Ishikawa (cell line): ENCODE results near the gene A3GALT2.

Experiments used
- CEBPB ChIP-seq: IDR thresholded peaks from 2 replicates; pipeline ENCODE4 v1.6.1; 2012
- CREB1 ChIP-seq: IDR thresholded peaks from 2 replicates; pipeline ENCODE4 v1.6.1; 2012; ENCODE audit warnings: low read depth
- EGR1 ChIP-seq: IDR thresholded peaks from 2 replicates; pipeline ENCODE4 v1.6.1; 2012
- EP300 ChIP-seq: IDR thresholded peaks from 2 replicates; pipeline ENCODE4 v1.6.1; 2012; ENCODE audit warnings: borderline replicate concordance
- FOXM1 ChIP-seq: IDR thresholded peaks from 2 replicates; pipeline ENCODE4 v1.6.1; 2012; ENCODE audit warnings: low read depth, borderline replicate concordance
- MAX ChIP-seq: IDR thresholded peaks from 2 replicates; pipeline ENCODE4 v1.6.1; 2012
- NFIC ChIP-seq: IDR thresholded peaks from 2 replicates; pipeline ENCODE4 v1.6.1; 2012
- RAD21 ChIP-seq: IDR thresholded peaks from 2 replicates; pipeline ENCODE4 v1.6.1; 2012; ENCODE audit warnings: low read depth
- TAF1 ChIP-seq: IDR thresholded peaks from 2 replicates; pipeline ENCODE4 v1.6.1; 2012; ENCODE audit warnings: low read depth, mild to moderate bottlenecking
- TCF12 ChIP-seq: IDR thresholded peaks from 2 replicates; pipeline ENCODE4 v1.6.1; 2012; ENCODE audit warnings: low read depth
- TEAD4 ChIP-seq: IDR thresholded peaks from 2 replicates; pipeline ENCODE4 v1.6.1; 2012
- USF1 ChIP-seq: IDR thresholded peaks from 2 replicates; pipeline ENCODE4 v1.6.1; 2012
- YY1 ChIP-seq: IDR thresholded peaks from 2 replicates; pipeline ENCODE4 v1.6.1; 2012; ENCODE audit warnings: low read depth
- ZBTB7A ChIP-seq: IDR thresholded peaks from 2 replicates; pipeline ENCODE4 v1.6.1; 2012; ENCODE audit warnings: low read depth
- TF ChIP-seq, protein P1 (sequence below): IDR thresholded peaks from 2 replicates; pipeline ENCODE4 v1.6.1; 2012; ENCODE audit warnings: low read depth, mild to moderate bottlenecking

The A3GALT2 gene

GRCh38 chr1:33294071-33295010, 26.6 kb downstream of the A3GALT2 start:
- no peak for TF ChIP-seq EGR1
- TF ChIP-seq YY1: no peak
- TF ChIP-seq USF1: no peak
- TF ChIP-seq EP300: no peak
- TF ChIP-seq CEBPB: no peak
- no peak for TF ChIP-seq TEAD4
- TF ChIP-seq RAD21: no peak
- TF ChIP-seq TAF1: no peak
- no peak for TF ChIP-seq ZBTB7A

DNA sequence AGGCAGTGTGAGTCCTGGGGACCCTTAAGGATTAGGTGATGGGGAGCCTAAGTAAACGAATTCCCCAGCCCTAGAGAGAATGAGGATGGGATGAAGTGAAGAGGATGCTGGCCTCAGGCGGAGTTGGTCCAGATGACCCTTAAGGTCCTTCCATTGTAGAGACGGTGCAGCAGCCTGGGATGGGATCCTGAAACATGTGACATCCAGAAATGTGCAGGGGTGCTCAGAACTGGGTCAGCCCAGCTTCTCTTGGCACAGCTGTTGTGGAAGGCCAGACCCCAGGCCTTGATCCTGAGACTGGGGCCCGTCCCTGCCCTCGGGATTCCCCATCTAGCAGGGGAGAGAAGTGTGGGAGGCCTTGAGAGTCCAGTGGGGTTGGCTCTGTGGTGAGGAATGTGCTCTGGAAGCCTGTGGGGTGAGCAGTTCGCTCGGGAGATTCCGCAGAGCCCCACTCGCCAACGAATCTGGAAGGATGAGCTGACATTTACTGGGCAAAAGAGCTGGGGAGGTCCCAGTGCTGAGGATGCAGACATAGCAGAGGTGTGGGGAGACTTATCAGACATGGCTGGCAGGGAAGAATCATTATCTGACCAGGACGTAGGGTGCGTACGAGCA, 28.1 kb downstream of the A3GALT2 start:
- TF ChIP-seq ZBTB7A: no peak

GRCh38 chr1:33289858-33290154, 31.1 kb downstream of the A3GALT2 start:
- TF ChIP-seq FOXM1 (no peak), EP300 (no peak), CREB1 (no peak), TEAD4 (no peak), TAF1 (no peak), MAX (no peak), ZBTB7A (no peak), EGR1 (no peak), NFIC (no peak), CEBPB (no peak), RAD21 (no peak), YY1 (no peak)
- TF ChIP-seq, protein P1, sequence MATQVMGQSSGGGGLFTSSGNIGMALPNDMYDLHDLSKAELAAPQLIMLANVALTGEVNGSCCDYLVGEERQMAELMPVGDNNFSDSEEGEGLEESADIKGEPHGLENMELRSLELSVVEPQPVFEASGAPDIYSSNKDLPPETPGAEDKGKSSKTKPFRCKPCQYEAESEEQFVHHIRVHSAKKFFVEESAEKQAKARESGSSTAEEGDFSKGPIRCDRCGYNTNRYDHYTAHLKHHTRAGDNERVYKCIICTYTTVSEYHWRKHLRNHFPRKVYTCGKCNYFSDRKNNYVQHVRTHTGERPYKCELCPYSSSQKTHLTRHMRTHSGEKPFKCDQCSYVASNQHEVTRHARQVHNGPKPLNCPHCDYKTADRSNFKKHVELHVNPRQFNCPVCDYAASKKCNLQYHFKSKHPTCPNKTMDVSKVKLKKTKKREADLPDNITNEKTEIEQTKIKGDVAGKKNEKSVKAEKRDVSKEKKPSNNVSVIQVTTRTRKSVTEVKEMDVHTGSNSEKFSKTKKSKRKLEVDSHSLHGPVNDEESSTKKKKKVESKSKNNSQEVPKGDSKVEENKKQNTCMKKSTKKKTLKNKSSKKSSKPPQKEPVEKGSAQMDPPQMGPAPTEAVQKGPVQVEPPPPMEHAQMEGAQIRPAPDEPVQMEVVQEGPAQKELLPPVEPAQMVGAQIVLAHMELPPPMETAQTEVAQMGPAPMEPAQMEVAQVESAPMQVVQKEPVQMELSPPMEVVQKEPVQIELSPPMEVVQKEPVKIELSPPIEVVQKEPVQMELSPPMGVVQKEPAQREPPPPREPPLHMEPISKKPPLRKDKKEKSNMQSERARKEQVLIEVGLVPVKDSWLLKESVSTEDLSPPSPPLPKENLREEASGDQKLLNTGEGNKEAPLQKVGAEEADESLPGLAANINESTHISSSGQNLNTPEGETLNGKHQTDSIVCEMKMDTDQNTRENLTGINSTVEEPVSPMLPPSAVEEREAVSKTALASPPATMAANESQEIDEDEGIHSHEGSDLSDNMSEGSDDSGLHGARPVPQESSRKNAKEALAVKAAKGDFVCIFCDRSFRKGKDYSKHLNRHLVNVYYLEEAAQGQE: no peak

GRCh38 chr1:33288976-33289857, 31.7 kb downstream of the A3GALT2 start:
- TF ChIP-seq EGR1 (no peak), TCF12 (no peak), TEAD4 (no peak), TAF1 (no peak), CEBPB (no peak)
- TF ChIP-seq, protein P1: no peak

DNA sequence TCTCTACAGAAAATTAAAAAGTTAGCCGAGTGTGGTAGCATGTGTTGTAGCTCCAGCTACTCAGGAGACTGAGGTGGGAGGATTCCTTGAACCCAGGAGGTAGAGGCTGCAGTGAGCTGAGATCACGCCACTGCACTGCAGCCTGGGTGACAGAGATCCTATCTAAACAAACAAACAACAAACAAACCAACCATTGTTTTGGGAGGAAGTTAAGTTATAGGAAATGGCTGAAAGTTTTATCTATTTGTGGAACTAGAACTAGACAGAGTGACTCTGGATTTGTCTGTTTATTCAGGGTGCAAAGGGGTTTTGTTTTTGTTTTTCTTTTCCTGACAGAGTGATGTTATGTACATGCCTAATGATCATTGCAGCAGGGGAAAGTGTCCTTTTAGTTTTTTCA, 33.6 kb downstream of the A3GALT2 start:
- TF ChIP-seq TCF12: no peak
- no peak for TF ChIP-seq NFIC
- no peak for TF ChIP-seq RAD21
- no peak for TF ChIP-seq ZBTB7A
- TF ChIP-seq CEBPB: no peak
- TF ChIP-seq CREB1: no peak
- no peak for TF ChIP-seq MAX
- TF ChIP-seq, protein P1: no peak
- TF ChIP-seq TAF1: no peak
- no peak for TF ChIP-seq YY1
- TF ChIP-seq FOXM1: no peak
- no peak for TF ChIP-seq EP300
- TF ChIP-seq EGR1: no peak
- TF ChIP-seq TEAD4: no peak
- no peak for TF ChIP-seq USF1
